Ishikawa (cell line): Measurements from ENCODE around the gene CAB39.

ENCODE experiments used
- FOXM1 ChIP-seq: IDR thresholded peaks from 2 replicates; pipeline ENCODE4 v1.6.1; 2012; ENCODE audit warnings: low read depth, borderline replicate concordance
- ZBTB7A ChIP-seq: IDR thresholded peaks from 2 replicates; pipeline ENCODE4 v1.6.1; 2012; ENCODE audit warnings: low read depth
- TF ChIP-seq, protein P1 (sequence below): IDR thresholded peaks from 2 replicates; pipeline ENCODE4 v1.6.1; 2012; ENCODE audit warnings: low read depth, mild to moderate bottlenecking

DNA sequence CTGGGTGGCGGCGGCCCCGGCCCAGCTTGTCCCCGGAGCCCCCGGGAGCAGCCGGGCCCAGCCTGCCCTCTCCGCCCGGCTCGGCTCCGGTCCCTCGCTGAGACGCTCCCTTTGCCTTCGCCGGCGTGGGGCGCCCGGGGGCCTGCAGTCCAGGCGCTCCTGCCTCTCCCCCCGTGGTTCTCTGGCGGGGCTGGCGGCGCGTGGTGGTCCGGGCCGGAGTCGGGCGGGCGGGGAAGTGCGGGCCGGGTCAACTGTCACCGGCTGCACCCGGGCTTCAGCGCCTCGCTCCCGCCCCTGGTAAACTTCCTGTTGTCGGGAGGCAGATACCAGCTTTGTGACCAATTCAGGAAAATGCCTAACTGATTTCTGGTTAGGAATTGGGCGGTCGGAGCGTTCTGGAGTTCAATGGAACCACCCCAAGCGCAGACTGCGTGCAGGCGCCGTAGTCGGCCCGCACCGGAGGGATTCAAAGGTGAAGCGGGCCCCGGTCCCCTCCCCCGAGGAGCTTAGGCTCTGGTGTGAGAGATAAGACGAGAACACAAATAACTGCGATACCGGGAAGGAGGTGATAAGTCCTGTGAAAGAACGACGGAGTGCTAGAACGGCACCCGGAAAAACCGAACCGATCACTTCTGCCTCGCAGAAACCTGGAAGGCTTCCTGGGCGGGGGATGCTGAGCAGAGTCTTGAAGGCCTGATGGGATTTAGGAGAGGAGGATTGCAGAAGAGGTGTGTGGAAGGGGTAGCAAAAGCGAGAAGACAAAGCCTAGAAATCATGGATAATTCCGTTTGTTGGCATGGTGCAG is 891 bp downstream of the CAB39 start:
- TF ChIP-seq ZBTB7A (no peak), FOXM1 (no peak)
- TF ChIP-seq, protein P1, sequence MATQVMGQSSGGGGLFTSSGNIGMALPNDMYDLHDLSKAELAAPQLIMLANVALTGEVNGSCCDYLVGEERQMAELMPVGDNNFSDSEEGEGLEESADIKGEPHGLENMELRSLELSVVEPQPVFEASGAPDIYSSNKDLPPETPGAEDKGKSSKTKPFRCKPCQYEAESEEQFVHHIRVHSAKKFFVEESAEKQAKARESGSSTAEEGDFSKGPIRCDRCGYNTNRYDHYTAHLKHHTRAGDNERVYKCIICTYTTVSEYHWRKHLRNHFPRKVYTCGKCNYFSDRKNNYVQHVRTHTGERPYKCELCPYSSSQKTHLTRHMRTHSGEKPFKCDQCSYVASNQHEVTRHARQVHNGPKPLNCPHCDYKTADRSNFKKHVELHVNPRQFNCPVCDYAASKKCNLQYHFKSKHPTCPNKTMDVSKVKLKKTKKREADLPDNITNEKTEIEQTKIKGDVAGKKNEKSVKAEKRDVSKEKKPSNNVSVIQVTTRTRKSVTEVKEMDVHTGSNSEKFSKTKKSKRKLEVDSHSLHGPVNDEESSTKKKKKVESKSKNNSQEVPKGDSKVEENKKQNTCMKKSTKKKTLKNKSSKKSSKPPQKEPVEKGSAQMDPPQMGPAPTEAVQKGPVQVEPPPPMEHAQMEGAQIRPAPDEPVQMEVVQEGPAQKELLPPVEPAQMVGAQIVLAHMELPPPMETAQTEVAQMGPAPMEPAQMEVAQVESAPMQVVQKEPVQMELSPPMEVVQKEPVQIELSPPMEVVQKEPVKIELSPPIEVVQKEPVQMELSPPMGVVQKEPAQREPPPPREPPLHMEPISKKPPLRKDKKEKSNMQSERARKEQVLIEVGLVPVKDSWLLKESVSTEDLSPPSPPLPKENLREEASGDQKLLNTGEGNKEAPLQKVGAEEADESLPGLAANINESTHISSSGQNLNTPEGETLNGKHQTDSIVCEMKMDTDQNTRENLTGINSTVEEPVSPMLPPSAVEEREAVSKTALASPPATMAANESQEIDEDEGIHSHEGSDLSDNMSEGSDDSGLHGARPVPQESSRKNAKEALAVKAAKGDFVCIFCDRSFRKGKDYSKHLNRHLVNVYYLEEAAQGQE, result no peak
